DOHH2 (cell line): Measurements from ENCODE around the gene SFTA2.
A peak's percentile ranks its signal among the peaks of the same experiment; 100 is the strongest.
"Not testable (repeated sequence)": the region's sequence is repeated elsewhere in the genome, so short reads cannot be mapped to it uniquely, and the experiment has no call there.

ENCODE experiments used
- H3F3A ChIP-seq: fragments of 200-600 bp; sonication (generic), shearing (Covaris generic); 2 replicates; pipeline ENCODE4 v1.6.0; 2016; ENCODE audit warnings: antibody characterized with exemption, mild to moderate bottlenecking; ENCODE audit not compliant: control insufficient read depth, insufficient read depth
- H3K27ac ChIP-seq: fragments of 200-600 bp; sonication (generic); 2 replicates; pipeline ENCODE4 v1.5.1; 2014; ENCODE audit warnings: low read depth, mild to moderate bottlenecking, low read length, moderate library complexity
- H3K27me3 ChIP-seq: fragments of 200-600 bp; sonication (generic); 2 replicates; pipeline ENCODE4 v1.6.1; 2014; ENCODE audit warnings: mild to moderate bottlenecking, low read length, mixed read lengths; ENCODE audit not compliant: control insufficient read depth
- H3K36me3 ChIP-seq: fragments of 200-600 bp; sonication (generic); 2 replicates; pipeline ENCODE4 v1.6.1; 2014; ENCODE audit warnings: mild to moderate bottlenecking, low read length, moderate library complexity, mixed read lengths; ENCODE audit not compliant: control insufficient read depth
- H3K4me1 ChIP-seq: fragments of 200-600 bp; sonication (generic); 2 replicates; pipeline ENCODE4 v1.6.1; 2014; ENCODE audit warnings: mild to moderate bottlenecking, low read length, mixed read lengths; ENCODE audit not compliant: control insufficient read depth
- H3K4me2 ChIP-seq: fragments of 200-600 bp; sonication (generic); 2 replicates; pipeline ENCODE4 v1.6.0; 2014; ENCODE audit warnings: mild to moderate bottlenecking, low read length, moderate library complexity
- H3K4me3 ChIP-seq: fragments of 200-600 bp; sonication (generic); 2 replicates; pipeline ENCODE4 v1.5.1; 2014; ENCODE audit warnings: mild to moderate bottlenecking, low read length, mixed read lengths
- H3K79me2 ChIP-seq: fragments of 200-600 bp; sonication (generic); 2 replicates; pipeline ENCODE4 v1.6.1; 2014; ENCODE audit warnings: mild to moderate bottlenecking, low read length, mixed read lengths; ENCODE audit not compliant: control insufficient read depth
- H3K9me2 ChIP-seq: fragments of 200-600 bp; sonication (generic); replicated peaks from 2 replicates; pipeline ENCODE4 v1.6.1; 2014; ENCODE audit warnings: mild to moderate bottlenecking, low read length, mixed read lengths; ENCODE audit not compliant: control insufficient read depth
- H3K9me3 ChIP-seq: fragments of 200-600 bp; sonication (generic); 2 replicates; pipeline ENCODE4 v1.6.1; 2014; ENCODE audit warnings: antibody characterized with exemption, low read length, mixed read lengths; ENCODE audit not compliant: control insufficient read depth, insufficient read depth
- H4K20me1 ChIP-seq: fragments of 200-600 bp; sonication (generic); 2 replicates; pipeline ENCODE4 v1.6.0; 2014; ENCODE audit warnings: low read depth, mild to moderate bottlenecking, antibody characterized with exemption, low read length, moderate library complexity; ENCODE audit not compliant: control insufficient read depth, insufficient read depth
- EZH2phosphoT487 ChIP-seq: fragments of 200-600 bp; sonication (generic); IDR thresholded peaks from 2 replicates; pipeline ENCODE4 v1.6.1; 2017; ENCODE audit warnings: borderline replicate concordance, mild to moderate bottlenecking, antibody characterized with exemption, low read length, moderate library complexity, mixed read lengths
- TF ChIP-seq, protein P1 (sequence below): fragments of 200-600 bp; sonication (generic); IDR thresholded peaks from one replicate; pipeline ENCODE4 v1.5.1; 2014; ENCODE audit warnings: antibody characterized with exemption, mild to moderate bottlenecking, low read depth, low read length; ENCODE audit not compliant: poor library complexity, severe bottlenecking

SFTA2 gene

DNA sequence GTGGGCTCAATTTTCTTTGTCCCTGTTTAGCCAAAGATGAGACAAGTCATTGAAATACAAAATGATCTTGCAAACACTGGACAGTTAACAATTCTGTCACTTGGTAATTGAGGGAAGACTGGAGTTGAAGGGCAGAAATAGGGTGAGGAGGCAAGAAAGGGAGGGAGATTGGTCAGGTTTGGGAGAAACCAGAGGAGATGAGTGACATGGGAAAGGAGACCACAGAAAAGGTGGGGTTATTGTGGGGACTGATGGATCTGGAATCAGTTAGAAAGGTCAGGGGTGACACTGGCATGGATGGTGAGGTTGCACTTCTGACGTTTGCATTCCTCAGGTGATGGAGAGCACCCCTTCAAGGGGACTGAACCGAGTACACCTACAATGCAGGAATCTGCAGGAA, 23.3 kb downstream of the SFTA2 start:
- H3K36me3 ChIP-seq = peaks cover 27% of the 10 kb centered on the region
- no peaks in the 10 kb centered on the region for H3K27me3 ChIP-seq
- H3K4me1 ChIP-seq = peaks cover 19% of the 10 kb centered on the region
- H3K79me2 ChIP-seq = peaks cover 14% of the 10 kb centered on the region
- H4K20me1 ChIP-seq = no peaks in the 10 kb centered on the region
- peaks cover 9% of the 10 kb centered on the region; the same call in 1 of the 2 replicates for H3F3A ChIP-seq
- H3K9me2 ChIP-seq = no peaks in the 10 kb centered on the region
- TF ChIP-seq, protein P1, sequence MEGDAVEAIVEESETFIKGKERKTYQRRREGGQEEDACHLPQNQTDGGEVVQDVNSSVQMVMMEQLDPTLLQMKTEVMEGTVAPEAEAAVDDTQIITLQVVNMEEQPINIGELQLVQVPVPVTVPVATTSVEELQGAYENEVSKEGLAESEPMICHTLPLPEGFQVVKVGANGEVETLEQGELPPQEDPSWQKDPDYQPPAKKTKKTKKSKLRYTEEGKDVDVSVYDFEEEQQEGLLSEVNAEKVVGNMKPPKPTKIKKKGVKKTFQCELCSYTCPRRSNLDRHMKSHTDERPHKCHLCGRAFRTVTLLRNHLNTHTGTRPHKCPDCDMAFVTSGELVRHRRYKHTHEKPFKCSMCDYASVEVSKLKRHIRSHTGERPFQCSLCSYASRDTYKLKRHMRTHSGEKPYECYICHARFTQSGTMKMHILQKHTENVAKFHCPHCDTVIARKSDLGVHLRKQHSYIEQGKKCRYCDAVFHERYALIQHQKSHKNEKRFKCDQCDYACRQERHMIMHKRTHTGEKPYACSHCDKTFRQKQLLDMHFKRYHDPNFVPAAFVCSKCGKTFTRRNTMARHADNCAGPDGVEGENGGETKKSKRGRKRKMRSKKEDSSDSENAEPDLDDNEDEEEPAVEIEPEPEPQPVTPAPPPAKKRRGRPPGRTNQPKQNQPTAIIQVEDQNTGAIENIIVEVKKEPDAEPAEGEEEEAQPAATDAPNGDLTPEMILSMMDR = no peak
- no peak for TF ChIP-seq EZH2phosphoT487
- H3K9me3 ChIP-seq = no peaks in the 10 kb centered on the region
- no peak overlapping the region for H3K27ac ChIP-seq
- H3K4me3 ChIP-seq = peak overlapping the region; percentile 96
- H3K4me2 ChIP-seq = peak overlapping the region; percentile 95

DNA sequence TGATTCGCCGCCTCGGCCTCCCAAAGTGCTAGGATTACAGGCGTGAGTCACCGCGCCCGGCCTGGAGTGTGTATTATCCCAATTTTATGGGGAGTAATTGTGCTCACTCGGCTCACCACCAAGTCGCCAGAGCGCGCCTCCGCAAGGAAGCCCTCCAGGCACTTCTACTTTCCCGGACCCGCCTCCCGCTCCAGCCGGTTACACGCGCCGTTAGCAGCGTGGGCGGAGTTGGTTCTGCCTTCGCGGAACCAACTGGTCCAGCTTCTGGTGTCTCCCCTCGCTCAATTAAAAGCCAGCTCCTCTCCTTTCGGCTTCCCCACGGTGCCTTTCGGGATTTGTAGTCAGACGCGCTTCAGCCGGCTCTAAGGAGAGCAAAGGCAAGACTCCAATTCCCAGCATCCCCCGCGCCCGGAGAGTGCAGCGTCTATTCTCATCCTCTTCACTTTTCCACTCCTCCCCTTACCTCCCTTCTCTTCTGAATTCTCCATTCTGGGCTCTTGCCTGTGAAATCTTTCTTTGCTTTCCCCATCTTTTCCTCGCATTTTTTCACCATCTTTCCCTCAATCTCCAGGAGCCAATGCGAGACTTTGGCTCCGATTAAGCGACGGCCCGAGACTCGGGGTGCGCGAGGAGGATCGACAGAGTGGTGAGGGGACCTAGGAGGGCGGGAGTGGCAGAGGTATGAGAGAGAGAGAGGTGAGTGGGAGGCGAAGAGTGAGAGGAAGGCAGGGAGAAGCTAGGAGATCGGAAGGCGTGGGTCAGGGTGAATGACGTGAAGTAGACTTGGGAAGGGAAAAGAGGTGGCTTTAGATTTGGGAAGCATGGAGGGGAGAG, 24.0 kb downstream of the SFTA2 start, which contains the start of gene GTF2H4:
Gene GTF2H4 (plus strand): TSS at position 450 of the 834 bp plus-strand sequence.
- peaks cover 14% of the 10 kb centered on the region for H3K79me2 ChIP-seq
- no peaks in the 10 kb centered on the region for H3K9me2 ChIP-seq
- H3K4me2 ChIP-seq = peak within 1 kb of the TSS; percentile 95
- peak within 1 kb of the TSS; percentile 96 for H3K4me3 ChIP-seq
- H3F3A ChIP-seq = peaks cover 5% of the 10 kb centered on the region; the same call in 1 of the 2 replicates
- no peaks in the 10 kb centered on the region for H3K9me3 ChIP-seq
- H3K27me3 ChIP-seq = no peaks in the 10 kb centered on the region
- H3K36me3 ChIP-seq = peaks cover 19% of the 10 kb centered on the region
- peaks cover 19% of the 10 kb centered on the region for H3K4me1 ChIP-seq
- no peak within 1 kb of the TSS for H3K27ac ChIP-seq
- H4K20me1 ChIP-seq = no peaks in the 10 kb centered on the region
- TF ChIP-seq, protein P1 = no peak
- no peak for TF ChIP-seq EZH2phosphoT487

- H3K27me3 ChIP-seq, H3K9me3 ChIP-seq, H4K20me1 ChIP-seq, H3K27ac ChIP-seq, H3F3A ChIP-seq, H3K9me2 ChIP-seq: not testable (repeated sequence)
- H3K36me3 ChIP-seq = peaks cover 15% of the 10 kb centered on the region
- peak overlapping the region; percentile 57 for H3K4me2 ChIP-seq
- peaks cover 14% of the 10 kb centered on the region for H3K79me2 ChIP-seq
- peak overlapping the region; percentile 96 for H3K4me3 ChIP-seq
- peaks cover 25% of the 10 kb centered on the region for H3K4me1 ChIP-seq
Observed at GRCh38 chr6:30907290-30907757, 24.6 kb downstream of the SFTA2 start.

GRCh38 chr6:30903236-30903635, 28.7 kb downstream of the SFTA2 start:
- no peak overlapping the region for H3K27ac ChIP-seq
- H3F3A ChIP-seq = peaks cover 5% of the 10 kb centered on the region; the same call in 1 of the 2 replicates
- H3K4me1 ChIP-seq = peaks cover 17% of the 10 kb centered on the region
- no peaks in the 10 kb centered on the region for H3K9me2 ChIP-seq
- H3K36me3 ChIP-seq = peaks cover 5% of the 10 kb centered on the region
- no peaks in the 10 kb centered on the region for H4K20me1 ChIP-seq
- H3K4me2 ChIP-seq = no peak overlapping the region
- H3K27me3 ChIP-seq = no peaks in the 10 kb centered on the region
- H3K4me3 ChIP-seq = no peak overlapping the region
- H3K79me2 ChIP-seq = peaks cover 2% of the 10 kb centered on the region
- H3K9me3 ChIP-seq = no peaks in the 10 kb centered on the region
- TF ChIP-seq, protein P1 = no peak
- no peak for TF ChIP-seq EZH2phosphoT487
